H1 (cell line): ENCODE data around the gene LTA4H. TPM values are rescaled to one million over a fixed set of nuclear protein-coding genes. Genes with fewer than 3 reads are reported as not detected.

Source experiments
- CTCF ChIA-PET: fragments of 300-600 bp; sonication (Branson Sonifier 250); formaldehyde crosslinking; loops from one replicate; lab custom pipeline; 2021; ENCODE audit not compliant: partially characterized antibody; lab: Charles Lee
- POLR2A ChIA-PET: fragments of 300-600 bp; sonication (Branson Sonifier 250); formaldehyde crosslinking; loops from one replicate; lab custom pipeline; 2021; ENCODE audit warnings: inconsistent platforms; ENCODE audit not compliant: partially characterized antibody; lab: Charles Lee
- DNase-seq, 2 experiments: peaks; one replicate each; pipeline versions ENCODE4 v3.0.0 to v3.0.0-alpha.2; 2010 to 2022; ENCODE audit warnings: low spot score in 2 of 2, low read depth in 1 of 2, mixed read lengths in 1 of 2
- FAIRE-seq: peaks from 2 replicates; lab custom pipeline; 2011; peaks lifted over from hg19 to GRCh38; lab: Jason Lieb, UNC
- H2AFZ ChIP-seq: 2 replicates; pipeline ENCODE4 v1.8.1; 2012; ENCODE audit warnings: low read length, inconsistent platforms
- H2AK5ac ChIP-seq: 2 replicates; pipeline ENCODE4 v1.6.1; 2013; ENCODE audit warnings: low read depth, low read length
- H2BK120ac ChIP-seq: replicated peaks from 2 replicates; pipeline ENCODE3; 2013; ENCODE audit warnings: low read depth, low read length, inconsistent platforms
- H2BK12ac ChIP-seq: 2 replicates; pipeline ENCODE4 v1.6.1; 2013; ENCODE audit warnings: low read depth, low read length
- H2BK15ac ChIP-seq: 2 replicates; pipeline ENCODE4 v1.6.1; 2013; ENCODE audit warnings: low read length
- H2BK20ac ChIP-seq: 2 replicates; pipeline ENCODE4 v1.6.1; 2013; ENCODE audit warnings: low read length
- H2BK5ac ChIP-seq: 2 replicates; pipeline ENCODE4 v1.6.1; 2013; ENCODE audit warnings: low read depth, low read length
- H3K14ac ChIP-seq: 2 replicates; pipeline ENCODE4 v1.6.1; 2013; ENCODE audit warnings: inconsistent platforms; ENCODE audit not compliant: insufficient read length
- H3K18ac ChIP-seq: 2 replicates; pipeline ENCODE4 v1.6.1; 2013; ENCODE audit warnings: low read length; ENCODE audit errors: extremely low read depth
- H3K23ac ChIP-seq: 2 replicates; pipeline ENCODE4 v1.6.1; 2013; ENCODE audit warnings: inconsistent platforms; ENCODE audit not compliant: insufficient read length
- H3K23me2 ChIP-seq: 2 replicates; pipeline ENCODE4 v1.6.1; 2013; ENCODE audit warnings: low read depth, low read length
- H3K27ac ChIP-seq: 2 replicates; pipeline ENCODE4 v1.6.1; 2011; ENCODE audit warnings: low read depth, low read length, inconsistent platforms
- H3K27me3 ChIP-seq, 4 experiments: replicated peaks in 1 of 4; 1 replicate in 1 of 4; 2 replicates in 3 of 4; pipeline versions ENCODE4 v1.6.1 to v1.8.1; 2011 to 2013; ENCODE audit warnings: low read length in 3 of 4, mild to moderate bottlenecking in 3 of 4, inconsistent platforms in 2 of 4, mixed read lengths in 2 of 4, moderate library complexity in 1 of 4; ENCODE audit not compliant: control insufficient read depth in 3 of 4, insufficient read depth in 3 of 4; ENCODE audit errors: extremely low read depth in 1 of 4
- H3K36me3 ChIP-seq, 4 experiments: 2 replicates each; pipeline versions ENCODE4 v1.6.1 to v1.8.1; 2011 to 2013; ENCODE audit warnings: mild to moderate bottlenecking in 4 of 4, low read length in 3 of 4, moderate library complexity in 2 of 4, control low read depth in 1 of 4, inconsistent platforms in 1 of 4; ENCODE audit not compliant: insufficient read depth in 4 of 4, control insufficient read depth in 2 of 4
- H3K4ac ChIP-seq: replicated peaks from 2 replicates; pipeline ENCODE3; 2013; ENCODE audit warnings: low read length, low read depth, mixed read lengths, inconsistent platforms; ENCODE audit not compliant: insufficient read length
- H3K4me1 ChIP-seq, 4 experiments: replicated peaks in 1 of 4; 1 replicate in 1 of 4; 2 replicates in 3 of 4; pipeline versions ENCODE4 v1.6.1 to v1.8.1; 2011 to 2013; ENCODE audit warnings: low read length in 3 of 4, inconsistent platforms in 2 of 4, mixed read lengths in 1 of 4; ENCODE audit not compliant: insufficient read depth in 4 of 4, control insufficient read depth in 3 of 4
- H3K4me2 ChIP-seq, 2 experiments: 2 replicates each; pipeline versions ENCODE4 v1.6.1 to v1.8.1; 2011 to 2013; ENCODE audit warnings: low read depth in 2 of 2, low read length in 2 of 2, control low read depth in 1 of 2, inconsistent platforms in 1 of 2, mild to moderate bottlenecking in 1 of 2; ENCODE audit not compliant: insufficient read depth in 1 of 2
- H3K4me3 ChIP-seq, 4 experiments: fragments of 200-600, 300-600 bp in 1 of 4; sonication (generic), shearing (Covaris generic), sonication (Bioruptor Twin) in 1 of 4; 2 replicates each; pipeline versions ENCODE4 v1.5.1 to v1.8.1; 2011 to 2016; ENCODE audit warnings: low read length in 4 of 4, low read depth in 3 of 4, control low read depth in 2 of 4, inconsistent platforms in 2 of 4, mild to moderate bottlenecking in 2 of 4, mixed read lengths in 1 of 4, moderate library complexity in 1 of 4; ENCODE audit not compliant: insufficient read depth in 2 of 4; ENCODE audit errors: extremely low read depth in 1 of 4
- H3K56ac ChIP-seq: replicated peaks from 2 replicates; pipeline ENCODE3; 2013; ENCODE audit warnings: low read depth, mild to moderate bottlenecking, mixed read lengths, low read length, inconsistent platforms; ENCODE audit not compliant: insufficient read length
- H3K79me1 ChIP-seq: 2 replicates; pipeline ENCODE4 v1.6.1; 2013; ENCODE audit warnings: low read depth, low read length, control low read depth
- H3K79me2 ChIP-seq, 2 experiments: 2 replicates each; pipeline versions ENCODE4 v1.6.1 to v1.8.1; 2012 to 2013; ENCODE audit warnings: low read length in 2 of 2, mild to moderate bottlenecking in 2 of 2, inconsistent platforms in 1 of 2; ENCODE audit not compliant: insufficient read depth in 2 of 2, control insufficient read depth in 1 of 2
- H3K9ac ChIP-seq, 4 experiments: replicated peaks in 1 of 4; 1 replicate in 1 of 4; 2 replicates in 3 of 4; pipeline versions ENCODE4 v1.6.1 to v1.8.1; 2011 to 2013; ENCODE audit warnings: low read depth in 3 of 4, low read length in 3 of 4, control low read depth in 2 of 4, mild to moderate bottlenecking in 2 of 4, moderate library complexity in 2 of 4, inconsistent platforms in 1 of 4; ENCODE audit errors: extremely low read depth in 1 of 4
- H3K9me3 ChIP-seq, 2 experiments: 2 replicates each; pipeline versions ENCODE4 v1.6.1 to v1.8.1; 2012 to 2013; ENCODE audit warnings: mild to moderate bottlenecking in 2 of 2, moderate library complexity in 2 of 2, control low read depth in 1 of 2, inconsistent platforms in 1 of 2, low read depth in 1 of 2, low read length in 1 of 2, mixed read lengths in 1 of 2; ENCODE audit not compliant: insufficient read depth in 2 of 2
- H4K20me1 ChIP-seq, 2 experiments: replicated peaks in 1 of 2; 2 replicates each; pipeline versions ENCODE3 to v1.8.1; 2011 to 2013; ENCODE audit warnings: inconsistent platforms in 2 of 2, low read length in 2 of 2, mild to moderate bottlenecking in 1 of 2; ENCODE audit not compliant: insufficient read depth in 2 of 2, control insufficient read depth in 1 of 2
- H4K5ac ChIP-seq: 2 replicates; pipeline ENCODE4 v1.6.1; 2013; ENCODE audit warnings: low read length, low read depth, mixed read lengths, inconsistent platforms; ENCODE audit not compliant: insufficient read length
- H4K8ac ChIP-seq: 2 replicates; pipeline ENCODE4 v1.8.0; 2013; ENCODE audit warnings: mild to moderate bottlenecking, moderate library complexity, low read length, inconsistent platforms; ENCODE audit not compliant: insufficient read depth; ENCODE audit errors: extremely low read depth
- H4K91ac ChIP-seq: replicated peaks from 2 replicates; pipeline ENCODE3; 2013; ENCODE audit warnings: low read length, mixed read lengths, inconsistent platforms; ENCODE audit not compliant: insufficient read length
- ASH2L ChIP-seq: fragments of 200-600, 300-600 bp; sonication (generic); IDR thresholded peaks from one replicate; pipeline ENCODE4 v1.7.1; 2017; ENCODE audit warnings: low read length
- KDM1A ChIP-seq: fragments of 200-600, 300-600 bp; sonication (generic); IDR thresholded peaks from 2 replicates; pipeline ENCODE4 v1.7.1; 2016; ENCODE audit warnings: mild to moderate bottlenecking, low read length, borderline replicate concordance
- WGBS, 2 experiments: shearing (Covaris generic) in 1 of 2; methylation state at CpG; one replicate each; pipeline versions ENCODE4 v1.1.6 to v1.1.7; 2013 to 2015; ENCODE audit warnings: low lambda C conversion rate in 2 of 2, mixed read lengths in 2 of 2, inconsistent platforms in 1 of 2, low coverage in 1 of 2, missing lambda C conversion rate in 1 of 2; ENCODE audit not compliant: insufficient replicate concordance in 2 of 2, insufficient coverage in 1 of 2, insufficient read length in 1 of 2; ENCODE audit errors: extremely low coverage in 1 of 2, missing lambda C conversion rate in 1 of 2; 5-methylcytosine and 5-hydroxymethylcytosine counted together
- polyA plus RNA-seq, 7 experiments: library from polyadenylated mRNA; depleted of rRNA in 3 of 7; stranded (reverse) in 5 of 7; unstranded in 2 of 7; fragments of >200 nt in 5 of 7; fragments of 200-250 nt in 2 of 7; gene quantifications; 1 replicate in 5 of 7; 2 replicates in 1 of 7; 4 replicates in 1 of 7; pipeline versions ENCODE4 v1.2.1 to v1.2.3, GENCODE V29; 2011 to 2013; ENCODE audit warnings: missing spikeins in 2 of 7, mixed read lengths in 2 of 7
- total RNA-seq: library from RNA; stranded (reverse); fragmentation: NEBNext Ultra II Directional; extraction: Animal tissue kit (Norgen Biotek cat#: 25700); gene quantifications from 2 replicates; pipeline ENCODE4 v1.2.1, GENCODE V29; 2021

LTA4H gene
- total and polyA plus RNA-seq, 2 of the 8 experiments (the other 6 are each of a cell fraction or from before 2014, with no cell fraction given), result 106 to 167 TPM

GRCh38 chr12:95972832-95973456 is 62.4 kb downstream of the LTA4H start:
- ChIA-PET POLR2A (no interaction called here), CTCF (interaction anchor here (0.8 to 2.0 kb wide), 4 partner anchors 16 to 129 kb away, joined by 3 to 6 read pairs (median 5); partner anchors contain the start of gene AMDHD1)
- H3K18ac ChIP-seq, result no peak overlapping the region
- no peaks in the 10 kb centered on the region for H3K79me2 ChIP-seq
- DNase-seq, result no peak
- no peaks in the 10 kb centered on the region; a peak in 1 of 4 replicates for H3K9me3 ChIP-seq
- H3K27me3 ChIP-seq, result no peaks in the 10 kb centered on the region
- H4K5ac ChIP-seq, result no peak overlapping the region
- no peak overlapping the region for H2BK20ac ChIP-seq
- no peaks in the 10 kb centered on the region for H3K79me1 ChIP-seq
- no peaks in the 10 kb centered on the region for H3K23me2 ChIP-seq
- no peak overlapping the region for H3K4me2 ChIP-seq
- H3K27ac ChIP-seq, result no peak overlapping the region
- no peak overlapping the region for H3K14ac ChIP-seq
- no peak overlapping the region for H2BK12ac ChIP-seq
- H3K4me3 ChIP-seq, result no peak overlapping the region
- no peak overlapping the region for H3K23ac ChIP-seq
- TF ChIP-seq ASH2L, result no peak
- no peak for TF ChIP-seq KDM1A
- no peaks in the 10 kb centered on the region for H3K36me3 ChIP-seq
- H3K56ac ChIP-seq, result no peak overlapping the region
- no peaks in the 10 kb centered on the region for H4K20me1 ChIP-seq
- H2BK120ac ChIP-seq, result no peak overlapping the region
- no peak for FAIRE-seq
- H2AFZ ChIP-seq, result no peak overlapping the region
- no peak overlapping the region for H4K91ac ChIP-seq
- 90% methylated on average over 4 of the region's 4 CpGs; no CpG with 5 or more reads in 1 of the 2 experiments for WGBS, 2 experiments
- H3K4ac ChIP-seq, result no peak overlapping the region
- peaks cover 0 to 10% (median 5%) of the 10 kb centered on the region in 4 experiments; a peak in 6 of 7 replicates for H3K4me1 ChIP-seq
- no peak overlapping the region for H2AK5ac ChIP-seq
- no peak overlapping the region for H2BK5ac ChIP-seq
- no peak overlapping the region for H3K9ac ChIP-seq
- no peak overlapping the region for H2BK15ac ChIP-seq
- no peak overlapping the region for H4K8ac ChIP-seq
